ENCODE results near the gene SLC6A12.

SLC6A12 gene

GRCh38 chr12:179131-179884 is 34.6 kb downstream of the SLC6A12 start:
- H3K9me3 ChIP-seq (ENCODE audit: control insufficient read depth, insufficient read depth, low read length), result no peaks in the 10 kb centered on the region
- no peak overlapping the region for H3K4me3 ChIP-seq (ENCODE audit: low read length)
- H3K27me3 ChIP-seq (ENCODE audit: control insufficient read depth, insufficient read depth, low read length), result no peaks in the 10 kb centered on the region
- H3K4me1 ChIP-seq (ENCODE audit: control insufficient read depth, insufficient read depth, low read length), result peaks cover 2% of the 10 kb centered on the region; the same call in 1 of the 2 replicates
- no peak for DNase-seq (ENCODE audit: low read depth, low spot score)
- no peaks in the 10 kb centered on the region for H3K36me3 ChIP-seq (ENCODE audit: control insufficient read depth, insufficient read depth, low read length)
- WGBS (ENCODE audit: insufficient coverage, insufficient read length), result no CpG with 5 or more reads among the region's 11 CpGs
- H3K27ac ChIP-seq (ENCODE audit: low read length), result no peak overlapping the region

- Histone ChIP-seq H3K9me3 (ENCODE audit: control insufficient read depth, insufficient read depth, low read length) (no peaks in the 10 kb centered on the region), H3K4me3 (ENCODE audit: low read length) (no peak overlapping the region), H3K4me1 (ENCODE audit: control insufficient read depth, insufficient read depth, low read length) (peaks cover 2% of the 10 kb centered on the region; the same call in 1 of the 2 replicates), H3K36me3 (ENCODE audit: control insufficient read depth, insufficient read depth, low read length) (no peaks in the 10 kb centered on the region), H3K27me3 (ENCODE audit: control insufficient read depth, insufficient read depth, low read length) (no peaks in the 10 kb centered on the region), H3K27ac (ENCODE audit: low read length) (no peak overlapping the region)
- no CpG with 5 or more reads among the region's 3 CpGs for WGBS (ENCODE audit: insufficient coverage, insufficient read length)
- DNase-seq (ENCODE audit: low read depth, low spot score), result no peak
Observed at GRCh38 chr12:178829-179109, 35.2 kb downstream of the SLC6A12 start.

GRCh38 chr12:177980-178828 is 35.8 kb downstream of the SLC6A12 start:
- H3K4me1 ChIP-seq (ENCODE audit: control insufficient read depth, insufficient read depth, low read length), result peaks cover 2% of the 10 kb centered on the region; the same call in 1 of the 2 replicates
- H3K27me3 ChIP-seq (ENCODE audit: control insufficient read depth, insufficient read depth, low read length), result no peaks in the 10 kb centered on the region
- H3K36me3 ChIP-seq (ENCODE audit: control insufficient read depth, insufficient read depth, low read length), result no peaks in the 10 kb centered on the region
- H3K9me3 ChIP-seq (ENCODE audit: control insufficient read depth, insufficient read depth, low read length), result no peaks in the 10 kb centered on the region
- no peak for DNase-seq (ENCODE audit: low read depth, low spot score)
- WGBS (ENCODE audit: insufficient coverage, insufficient read length), result no CpG with 5 or more reads among the region's 20 CpGs
- H3K27ac ChIP-seq (ENCODE audit: low read length), result no peak overlapping the region
- no peak overlapping the region for H3K4me3 ChIP-seq (ENCODE audit: low read length)

GRCh38 chr12:177336-177979 is 36.5 kb downstream of the SLC6A12 start:
- no peaks in the 10 kb centered on the region for H3K9me3 ChIP-seq (ENCODE audit: control insufficient read depth, insufficient read depth, low read length)
- H3K27ac ChIP-seq (ENCODE audit: low read length), result no peak overlapping the region
- WGBS (ENCODE audit: insufficient coverage, insufficient read length), result no CpG with 5 or more reads among the region's 11 CpGs
- no peaks in the 10 kb centered on the region for H3K27me3 ChIP-seq (ENCODE audit: control insufficient read depth, insufficient read depth, low read length)
- H3K4me1 ChIP-seq (ENCODE audit: control insufficient read depth, insufficient read depth, low read length), result peaks cover 2% of the 10 kb centered on the region; the same call in 1 of the 2 replicates
- H3K36me3 ChIP-seq (ENCODE audit: control insufficient read depth, insufficient read depth, low read length), result no peaks in the 10 kb centered on the region
- DNase-seq (ENCODE audit: low read depth, low spot score), result no peak
- H3K4me3 ChIP-seq (ENCODE audit: low read length), result no peak overlapping the region

GRCh38 chr12:176321-177181 is 37.4 kb downstream of the SLC6A12 start:
- Histone ChIP-seq H3K27me3 (ENCODE audit: control insufficient read depth, insufficient read depth, low read length) (no peaks in the 10 kb centered on the region), H3K27ac (ENCODE audit: low read length) (no peak overlapping the region), H3K4me3 (ENCODE audit: low read length) (no peak overlapping the region), H3K9me3 (ENCODE audit: control insufficient read depth, insufficient read depth, low read length) (no peaks in the 10 kb centered on the region), H3K4me1 (ENCODE audit: control insufficient read depth, insufficient read depth, low read length) (peaks cover 2% of the 10 kb centered on the region; the same call in 1 of the 2 replicates), H3K36me3 (ENCODE audit: control insufficient read depth, insufficient read depth, low read length) (no peaks in the 10 kb centered on the region)
- DNase-seq (ENCODE audit: low read depth, low spot score), result no peak
- whole genome bisulfite sequencing (ENCODE audit: insufficient coverage, insufficient read length), result no CpG with 5 or more reads among the region's 16 CpGs

- no peaks in the 10 kb centered on the region for H3K27me3 ChIP-seq (ENCODE audit: control insufficient read depth, insufficient read depth, low read length)
- no peaks in the 10 kb centered on the region for H3K36me3 ChIP-seq (ENCODE audit: control insufficient read depth, insufficient read depth, low read length)
- DNase-seq (ENCODE audit: low read depth, low spot score), result no peak
- H3K4me3 ChIP-seq (ENCODE audit: low read length), result no peak overlapping the region
- no peaks in the 10 kb centered on the region for H3K9me3 ChIP-seq (ENCODE audit: control insufficient read depth, insufficient read depth, low read length)
- no CpG with 5 or more reads among the region's 16 CpGs for WGBS (ENCODE audit: insufficient coverage, insufficient read length)
- H3K4me1 ChIP-seq (ENCODE audit: control insufficient read depth, insufficient read depth, low read length), result peaks cover 2% of the 10 kb centered on the region
- H3K27ac ChIP-seq (ENCODE audit: low read length), result no peak overlapping the region
Observed at GRCh38 chr12:175759-176158, 38.2 kb downstream of the SLC6A12 start.

- DNase-seq (ENCODE audit: low read depth, low spot score), result no peak
- Histone ChIP-seq H3K4me3 (ENCODE audit: low read length) (no peak overlapping the region), H3K27ac (ENCODE audit: low read length) (no peak overlapping the region), H3K36me3 (ENCODE audit: control insufficient read depth, insufficient read depth, low read length) (no peaks in the 10 kb centered on the region), H3K4me1 (ENCODE audit: control insufficient read depth, insufficient read depth, low read length) (peaks cover 4% of the 10 kb centered on the region), H3K27me3 (ENCODE audit: control insufficient read depth, insufficient read depth, low read length) (no peaks in the 10 kb centered on the region), H3K9me3 (ENCODE audit: control insufficient read depth, insufficient read depth, low read length) (no peaks in the 10 kb centered on the region)
- no CpG with 5 or more reads among the region's 10 CpGs for WGBS (ENCODE audit: insufficient coverage, insufficient read length)
Observed at GRCh38 chr12:175250-175649, 38.7 kb downstream of the SLC6A12 start.

- no peak overlapping the region for H3K27ac ChIP-seq (ENCODE audit: low read length)
- no peak for DNase-seq (ENCODE audit: low read depth, low spot score)
- H3K27me3 ChIP-seq (ENCODE audit: control insufficient read depth, insufficient read depth, low read length), result no peaks in the 10 kb centered on the region
- H3K36me3 ChIP-seq (ENCODE audit: control insufficient read depth, insufficient read depth, low read length), result no peaks in the 10 kb centered on the region
- peaks cover 7% of the 10 kb centered on the region for H3K4me1 ChIP-seq (ENCODE audit: control insufficient read depth, insufficient read depth, low read length)
- no CpG with 5 or more reads among the region's 23 CpGs for WGBS (ENCODE audit: insufficient coverage, insufficient read length)
- no peaks in the 10 kb centered on the region for H3K9me3 ChIP-seq (ENCODE audit: control insufficient read depth, insufficient read depth, low read length)
- no peak overlapping the region for H3K4me3 ChIP-seq (ENCODE audit: low read length)
Observed at GRCh38 chr12:174596-174995, 39.4 kb downstream of the SLC6A12 start.

- H3K27me3 ChIP-seq (ENCODE audit: control insufficient read depth, insufficient read depth, low read length), result no peaks in the 10 kb centered on the region
- H3K9me3 ChIP-seq (ENCODE audit: control insufficient read depth, insufficient read depth, low read length), result no peaks in the 10 kb centered on the region
- H3K36me3 ChIP-seq (ENCODE audit: control insufficient read depth, insufficient read depth, low read length), result no peaks in the 10 kb centered on the region
- no peak overlapping the region for H3K27ac ChIP-seq (ENCODE audit: low read length)
- peaks cover 5% of the 10 kb centered on the region; the same call in 1 of the 2 replicates for H3K4me1 ChIP-seq (ENCODE audit: control insufficient read depth, insufficient read depth, low read length)
- WGBS (ENCODE audit: insufficient coverage, insufficient read length), result no CpG with 5 or more reads among the region's 6 CpGs
- H3K4me3 ChIP-seq (ENCODE audit: low read length), result no peak overlapping the region
- no peak for DNase-seq (ENCODE audit: low read depth, low spot score)
Observed at GRCh38 chr12:174124-174523, 39.8 kb downstream of the SLC6A12 start.

GRCh38 chr12:172732-173161 is 41.2 kb downstream of the SLC6A12 start:
- no peak for DNase-seq (ENCODE audit: low read depth, low spot score)
- Histone ChIP-seq H3K36me3 (ENCODE audit: control insufficient read depth, insufficient read depth, low read length) (no peaks in the 10 kb centered on the region), H3K27ac (ENCODE audit: low read length) (no peak overlapping the region), H3K4me1 (ENCODE audit: control insufficient read depth, insufficient read depth, low read length) (peaks cover 5% of the 10 kb centered on the region), H3K9me3 (ENCODE audit: control insufficient read depth, insufficient read depth, low read length) (no peaks in the 10 kb centered on the region), H3K27me3 (ENCODE audit: control insufficient read depth, insufficient read depth, low read length) (no peaks in the 10 kb centered on the region), H3K4me3 (ENCODE audit: low read length) (no peak overlapping the region)
- WGBS (ENCODE audit: insufficient coverage, insufficient read length), result no CpG with 5 or more reads among the region's 15 CpGs

Data from iPS DF 6.9 (cell line).